ENCODE data around the gene DISC1. TPM values are rescaled to one million over a fixed set of nuclear protein-coding genes. Genes with fewer than 3 reads are reported as not detected.
"Not testable (repeated sequence)": the region's sequence is repeated elsewhere in the genome, so short reads cannot be mapped to it uniquely, and the experiment has no call there.

The DISC1 gene
- total RNA-seq, 1 donor from 2014 or later = 4.7 TPM

- Mint-ChIP-seq H3K4me3 (no peak overlapping the region), H3K36me3 (peaks cover 12% of the 10 kb centered on the region), H3K27me3 (no peaks in the 10 kb centered on the region), H3K4me1 (ENCODE audit: unreplicated experiment) (no peaks in the 10 kb centered on the region), H3K27ac (no peak overlapping the region), H3K9me3 (peaks cover 3% of the 10 kb centered on the region)
- no peak for DNase-seq (ENCODE audit: extremely low spot score, unreplicated experiment)
- TF ChIP-seq CTCF (conservative IDR thresholded peaks at IDR 0.05) = no peak
Observed at GRCh38 chr1:231757101-231757404, 130.5 kb downstream of the DISC1 start.

- Mint-ChIP-seq H3K27ac (no peak overlapping the region), H3K9me3 (peaks cover 3% of the 10 kb centered on the region), H3K4me1 (ENCODE audit: unreplicated experiment) (no peaks in the 10 kb centered on the region), H3K36me3 (peaks cover 7% of the 10 kb centered on the region), H3K27me3 (no peaks in the 10 kb centered on the region), H3K4me3 (no peak overlapping the region)
- TF ChIP-seq CTCF (conservative IDR thresholded peaks at IDR 0.05) = no peak
- no peak for DNase-seq (ENCODE audit: extremely low spot score, unreplicated experiment)
Observed at GRCh38 chr1:231757759-231758158, 131.2 kb downstream of the DISC1 start.

- Mint-ChIP-seq H3K9me3 (no peaks in the 10 kb centered on the region), H3K36me3 (no peaks in the 10 kb centered on the region), H3K4me3 (no peak overlapping the region), H3K4me1 (ENCODE audit: unreplicated experiment) (no peaks in the 10 kb centered on the region), H3K27ac (no peak overlapping the region), H3K27me3 (no peaks in the 10 kb centered on the region)
- no peak for TF ChIP-seq CTCF (conservative IDR thresholded peaks at IDR 0.05)
- DNase-seq (ENCODE audit: extremely low spot score, unreplicated experiment) = no peak
Observed at GRCh38 chr1:231761252-231761651, 134.7 kb downstream of the DISC1 start.

GRCh38 chr1:231761747-231762541 is 135.4 kb downstream of the DISC1 start:
- no peaks in the 10 kb centered on the region for H3K36me3 Mint-ChIP-seq
- H3K4me3 Mint-ChIP-seq = no peak overlapping the region
- TF ChIP-seq CTCF (conservative IDR thresholded peaks at IDR 0.05) = no peak
- no peaks in the 10 kb centered on the region for H3K27me3 Mint-ChIP-seq
- DNase-seq (ENCODE audit: extremely low spot score, unreplicated experiment) = no peak
- H3K4me1 Mint-ChIP-seq (ENCODE audit: unreplicated experiment) = no peaks in the 10 kb centered on the region
- no peak overlapping the region for H3K27ac Mint-ChIP-seq
- no peaks in the 10 kb centered on the region for H3K9me3 Mint-ChIP-seq

- TF ChIP-seq CTCF (conservative IDR thresholded peaks at IDR 0.05) = no peak
- no peak overlapping the region for H3K27ac Mint-ChIP-seq
- H3K4me3 Mint-ChIP-seq = no peak overlapping the region
- no peaks in the 10 kb centered on the region for H3K36me3 Mint-ChIP-seq
- no peaks in the 10 kb centered on the region for H3K27me3 Mint-ChIP-seq
- DNase-seq (ENCODE audit: extremely low spot score, unreplicated experiment) = no peak
- no peaks in the 10 kb centered on the region for H3K4me1 Mint-ChIP-seq (ENCODE audit: unreplicated experiment)
- no peaks in the 10 kb centered on the region for H3K9me3 Mint-ChIP-seq
Observed at GRCh38 chr1:231763456-231763855, 136.9 kb downstream of the DISC1 start.

GRCh38 chr1:231765825-231766224 is 139.2 kb downstream of the DISC1 start:
- not testable (repeated sequence) for H3K4me1 Mint-ChIP-seq (ENCODE audit: unreplicated experiment); H3K27ac Mint-ChIP-seq; H3K36me3 Mint-ChIP-seq; H3K9me3 Mint-ChIP-seq; H3K4me3 Mint-ChIP-seq; H3K27me3 Mint-ChIP-seq; DNase-seq (ENCODE audit: extremely low spot score, unreplicated experiment)
